ENCODE data around the gene ZDHHC8. TPM values are rescaled to one million over a fixed set of nuclear protein-coding genes. Genes with fewer than 3 reads are reported as not detected.

Gene ZDHHC8, protein sequence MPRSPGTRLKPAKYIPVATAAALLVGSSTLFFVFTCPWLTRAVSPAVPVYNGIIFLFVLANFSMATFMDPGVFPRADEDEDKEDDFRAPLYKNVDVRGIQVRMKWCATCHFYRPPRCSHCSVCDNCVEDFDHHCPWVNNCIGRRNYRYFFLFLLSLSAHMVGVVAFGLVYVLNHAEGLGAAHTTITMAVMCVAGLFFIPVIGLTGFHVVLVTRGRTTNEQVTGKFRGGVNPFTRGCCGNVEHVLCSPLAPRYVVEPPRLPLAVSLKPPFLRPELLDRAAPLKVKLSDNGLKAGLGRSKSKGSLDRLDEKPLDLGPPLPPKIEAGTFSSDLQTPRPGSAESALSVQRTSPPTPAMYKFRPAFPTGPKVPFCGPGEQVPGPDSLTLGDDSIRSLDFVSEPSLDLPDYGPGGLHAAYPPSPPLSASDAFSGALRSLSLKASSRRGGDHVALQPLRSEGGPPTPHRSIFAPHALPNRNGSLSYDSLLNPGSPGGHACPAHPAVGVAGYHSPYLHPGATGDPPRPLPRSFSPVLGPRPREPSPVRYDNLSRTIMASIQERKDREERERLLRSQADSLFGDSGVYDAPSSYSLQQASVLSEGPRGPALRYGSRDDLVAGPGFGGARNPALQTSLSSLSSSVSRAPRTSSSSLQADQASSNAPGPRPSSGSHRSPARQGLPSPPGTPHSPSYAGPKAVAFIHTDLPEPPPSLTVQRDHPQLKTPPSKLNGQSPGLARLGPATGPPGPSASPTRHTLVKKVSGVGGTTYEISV
- 4.3 and 9.7 TPM in 2 replicates for total RNA-seq (ENCODE audit: low replicate concordance)

DNA sequence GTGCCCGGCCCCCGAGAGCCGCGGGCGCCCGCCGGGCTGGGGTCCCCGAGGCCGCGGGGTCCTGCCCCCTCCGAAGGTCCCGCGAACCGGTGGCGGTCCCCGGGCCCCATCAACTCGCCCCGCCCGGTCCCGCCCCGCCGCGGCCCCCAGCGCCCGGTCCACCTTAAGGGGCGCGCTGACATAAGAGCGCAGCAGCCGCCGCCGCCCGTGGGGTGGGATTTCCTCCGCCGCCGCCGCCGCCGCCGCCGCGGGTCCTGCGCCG is at the start of gene ZDHHC8:
Gene ZDHHC8, plus strand, starts transcription at position 208 of the 262 bp plus-strand sequence. CDS start 144 bp downstream, outside the sequence.

DNA sequence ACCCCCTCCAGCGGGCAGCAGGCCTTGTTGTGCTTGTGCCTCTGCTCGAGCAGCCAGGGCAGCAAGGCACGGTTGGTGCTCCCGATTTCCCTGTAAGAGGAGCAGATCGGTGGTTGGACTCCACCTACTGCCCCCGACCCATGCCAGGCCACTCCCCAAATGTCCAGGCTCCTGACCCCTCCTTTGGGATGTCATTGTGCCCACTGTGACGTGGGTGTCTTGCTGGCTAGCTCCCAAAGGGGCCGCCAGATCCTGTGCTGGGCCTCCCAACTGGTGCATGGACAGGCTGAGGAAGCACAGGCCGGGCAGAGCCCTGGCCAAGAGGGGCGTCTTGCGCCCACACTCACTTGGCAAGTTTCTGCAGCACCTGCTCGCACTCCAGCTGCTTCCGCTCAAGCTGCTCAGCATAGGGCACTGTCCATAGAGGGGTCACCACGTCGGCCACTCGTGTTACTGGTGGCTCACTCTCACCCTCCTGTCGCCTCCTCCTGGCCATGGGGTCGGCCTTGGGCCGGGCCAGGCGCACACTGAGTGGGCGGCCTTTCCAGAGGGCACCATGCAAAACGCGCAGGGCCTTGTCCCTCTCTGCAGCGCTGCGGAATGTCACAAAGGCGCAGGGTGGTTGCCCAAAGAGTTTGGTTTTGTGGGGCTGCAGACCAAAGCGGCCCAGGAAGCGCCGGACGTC is 15.8 kb upstream of the ZDHHC8 start, which contains the start of gene RANBP1:
Gene RANBP1, plus strand, starts transcription at position 414 of the 685 bp plus-strand sequence. Its CDS starts 81 bp downstream, at position 495.

DNA sequence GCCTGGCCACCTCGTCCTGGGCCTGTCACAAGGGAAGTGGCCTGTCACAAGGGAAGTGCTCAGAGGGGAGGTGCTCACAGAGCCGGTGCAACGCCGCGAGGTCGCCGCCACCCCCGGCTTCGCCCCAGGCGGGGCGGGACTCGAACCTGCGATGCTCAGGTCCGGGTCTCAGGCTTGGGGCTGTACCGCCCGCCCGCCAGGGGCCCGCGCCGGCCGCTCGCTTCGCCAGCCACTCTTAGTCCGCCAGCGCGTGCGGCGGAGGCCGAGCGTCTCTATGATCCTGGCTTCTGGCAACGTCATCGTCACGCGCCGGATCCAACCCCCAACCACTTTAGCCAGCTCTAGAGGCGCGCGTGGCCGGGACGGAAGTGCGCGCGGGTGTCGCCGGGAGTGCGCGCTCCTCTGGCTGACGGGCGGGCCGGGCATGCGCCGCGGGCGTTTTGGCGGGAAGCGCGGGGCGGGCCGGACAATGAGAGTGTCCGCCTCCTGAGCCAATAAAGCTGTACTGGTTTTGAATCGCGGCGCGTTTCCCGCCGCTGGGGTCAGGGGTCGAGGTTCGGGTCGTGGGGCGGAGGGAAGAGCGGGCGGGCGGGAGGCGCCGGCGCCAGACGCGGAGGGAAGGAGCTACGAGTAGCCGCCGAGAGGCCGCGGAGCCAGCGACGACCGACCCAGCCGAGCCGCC is 14.5 kb upstream of the ZDHHC8 start, which contains the start of gene TRMT2A:
Gene TRMT2A, minus strand, starts transcription at position 276 of the 682 bp plus-strand sequence. CDS start 320 bp downstream, outside the sequence.

DNA sequence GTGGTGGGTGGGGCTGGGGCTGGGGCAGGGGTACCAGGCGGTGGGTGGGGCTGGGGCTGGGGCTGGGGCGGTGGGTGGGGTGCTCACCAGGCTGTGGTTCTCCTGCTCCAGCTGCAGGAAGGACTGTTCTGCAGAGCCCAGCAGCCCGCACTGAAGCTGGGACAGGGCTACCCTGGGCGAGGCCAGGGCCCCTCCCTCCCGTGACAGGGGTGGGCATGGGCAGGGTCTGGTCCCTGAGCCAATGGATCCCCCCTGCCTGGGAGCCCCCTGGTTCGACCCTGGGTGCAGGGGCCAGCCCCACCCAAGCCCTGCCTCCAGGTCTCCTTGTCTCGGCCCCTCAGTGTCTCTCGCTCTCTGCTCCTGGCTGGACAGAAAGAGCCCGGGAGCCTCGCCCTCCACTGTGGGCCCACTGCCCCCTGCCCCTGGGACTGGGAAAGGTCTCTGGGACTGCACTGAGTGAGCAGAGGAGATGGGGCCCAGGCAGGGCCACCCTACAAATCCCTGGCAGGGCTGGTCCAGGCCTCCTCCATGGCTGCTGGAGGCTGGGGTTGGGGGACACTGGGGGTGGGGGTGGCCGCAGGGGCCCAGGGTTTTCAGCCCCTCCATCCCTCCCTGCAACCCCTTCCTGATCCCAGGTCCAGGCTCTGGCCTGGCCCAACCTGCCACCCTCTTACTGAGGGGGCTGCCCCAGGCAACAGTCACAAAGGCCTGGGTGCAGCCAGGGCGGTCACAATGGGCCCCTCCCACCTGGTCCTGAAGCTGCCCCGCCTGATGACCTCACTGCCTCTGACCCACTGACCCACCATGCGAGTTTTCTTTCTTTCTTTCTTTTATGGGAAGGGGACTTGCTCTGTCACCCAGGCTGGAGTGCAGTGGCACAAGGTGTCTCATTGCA is 19.0 kb downstream of the ZDHHC8 start, which contains the start of gene CCDC188:
Gene CCDC188, minus strand, starts transcription at position 675 of the 895 bp plus-strand sequence. Its CDS starts 69 bp downstream, at position 606.

Other genes with a start within 250 kb of the ZDHHC8 start
- gene COMT, start 190.0 kb upstream of the ZDHHC8 start, total RNA-seq (ENCODE audit: low replicate concordance): 288 and 572 TPM in 2 replicates
- gene TXNRD2, start 190.0 kb upstream of the ZDHHC8 start, total RNA-seq (ENCODE audit: low replicate concordance): 22.0 and 28.8 TPM in 2 replicates
- 7.6 and 22.9 TPM in 2 replicates for gene ARVCF, start 115.0 kb upstream of the ZDHHC8 start, total RNA-seq (ENCODE audit: low replicate concordance)
- gene TANGO2, start 110.7 kb upstream of the ZDHHC8 start, total RNA-seq (ENCODE audit: low replicate concordance): 50.6 and 65.3 TPM in 2 replicates
- 28.3 and 29.3 TPM in 2 replicates for gene DGCR8, start 51.6 kb upstream of the ZDHHC8 start, total RNA-seq (ENCODE audit: low replicate concordance)
- gene RANBP1, start 15.7 kb upstream of the ZDHHC8 start, total RNA-seq (ENCODE audit: low replicate concordance): 89.0 and 186 TPM in 2 replicates
- 45.0 and 45.9 TPM in 2 replicates for gene TRMT2A, start 14.6 kb upstream of the ZDHHC8 start, total RNA-seq (ENCODE audit: low replicate concordance)
- not detected in 2 replicates for gene CCDC188, start 19.3 kb downstream of the ZDHHC8 start, total RNA-seq (ENCODE audit: low replicate concordance)
- 0.23 TPM in 1 of 2 replicates, not detected in the other for gene RTN4R, start 136.5 kb downstream of the ZDHHC8 start, total RNA-seq (ENCODE audit: low replicate concordance)
- gene DGCR6L, start 188.3 kb downstream of the ZDHHC8 start, total RNA-seq (ENCODE audit: low replicate concordance): 38.8 and 61.3 TPM in 2 replicates